ENCODE data around the gene HIVEP1. TPM values are rescaled to one million over a fixed set of nuclear protein-coding genes. Genes with fewer than 3 reads are reported as not detected.

Gene HIVEP1
- total RNA-seq, 1 experiment from 2014 or later, result 6.6 TPM

DNA sequence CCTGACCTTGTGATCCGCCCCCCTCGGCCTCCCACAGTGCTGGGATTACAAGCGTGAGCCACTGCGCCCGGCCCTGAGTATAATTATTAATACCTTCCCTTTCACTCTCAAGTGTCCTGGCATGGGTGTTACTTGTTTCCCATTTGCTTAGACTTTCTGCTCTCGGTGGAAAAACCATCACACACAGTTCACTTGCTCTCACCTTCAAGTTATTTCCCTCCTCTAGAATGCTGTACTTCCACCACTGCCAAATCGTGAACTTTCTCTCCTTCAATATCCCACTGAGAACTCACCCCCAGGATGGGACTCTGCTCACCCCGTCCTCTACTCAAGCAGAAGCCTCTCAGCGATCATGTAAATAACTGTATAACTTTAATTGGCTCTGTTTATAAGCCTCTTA is 4.6 kb upstream of the HIVEP1 start:
- TF ChIP-seq EZH2 (IDR thresholded peaks at IDR 0.05; ENCODE audit: low read length, unreplicated experiment) (no peak), EZH2phosphoT487 (IDR thresholded peaks at IDR 0.05; ENCODE audit: borderline replicate concordance, low read length) (no peak)
- TF ChIP-seq, protein P1, sequence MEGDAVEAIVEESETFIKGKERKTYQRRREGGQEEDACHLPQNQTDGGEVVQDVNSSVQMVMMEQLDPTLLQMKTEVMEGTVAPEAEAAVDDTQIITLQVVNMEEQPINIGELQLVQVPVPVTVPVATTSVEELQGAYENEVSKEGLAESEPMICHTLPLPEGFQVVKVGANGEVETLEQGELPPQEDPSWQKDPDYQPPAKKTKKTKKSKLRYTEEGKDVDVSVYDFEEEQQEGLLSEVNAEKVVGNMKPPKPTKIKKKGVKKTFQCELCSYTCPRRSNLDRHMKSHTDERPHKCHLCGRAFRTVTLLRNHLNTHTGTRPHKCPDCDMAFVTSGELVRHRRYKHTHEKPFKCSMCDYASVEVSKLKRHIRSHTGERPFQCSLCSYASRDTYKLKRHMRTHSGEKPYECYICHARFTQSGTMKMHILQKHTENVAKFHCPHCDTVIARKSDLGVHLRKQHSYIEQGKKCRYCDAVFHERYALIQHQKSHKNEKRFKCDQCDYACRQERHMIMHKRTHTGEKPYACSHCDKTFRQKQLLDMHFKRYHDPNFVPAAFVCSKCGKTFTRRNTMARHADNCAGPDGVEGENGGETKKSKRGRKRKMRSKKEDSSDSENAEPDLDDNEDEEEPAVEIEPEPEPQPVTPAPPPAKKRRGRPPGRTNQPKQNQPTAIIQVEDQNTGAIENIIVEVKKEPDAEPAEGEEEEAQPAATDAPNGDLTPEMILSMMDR (conservative IDR thresholded peaks at IDR 0.05; ENCODE audit: low read depth, low read length), result no peak
- peak overlapping the region; percentile 84 for H3K4me2 ChIP-seq (ENCODE audit: low read length)
- H3K27ac ChIP-seq (ENCODE audit: low read length), result 0 out of 2 replicates have a peak overlapping the region, but pooled peaks have one; percentile 96
- no peak for ATAC-seq
- no peak for DNase-seq
- H3K9me3 ChIP-seq (ENCODE audit: low read length), result no peaks in the 10 kb centered on the region
- ChIA-PET POLR2A (ENCODE audit: unreplicated experiment) (interaction anchor here (0.7 kb wide), 1 partner anchor 992 kb away, joined by 3 read pairs; no protein-coding TSS in a partner anchor), CTCF (no interaction called here)
- no peaks in the 10 kb centered on the region for H4K20me1 ChIP-seq (ENCODE audit: low read length)
- intact Hi-C loops (cut with micrococcal nuclease), result no loop called here
- H3K9ac ChIP-seq (ENCODE audit: low read length), result peak overlapping the region; percentile 95; the same call in 1 of the 2 replicates
- BruUV-seq (replicated peaks), result no TSS peak
- no peaks in the 10 kb centered on the region for H3K27me3 ChIP-seq (ENCODE audit: low read length)
- H2AFZ ChIP-seq (ENCODE audit: low read length), result peak overlapping the region; percentile 86
- H3F3A ChIP-seq (ENCODE audit: low read length, unreplicated experiment), result no peaks in the 10 kb centered on the region
- H3K9me2 ChIP-seq (replicated peaks; ENCODE audit: low read length), result no peaks in the 10 kb centered on the region
- H3K4me3 ChIP-seq (ENCODE audit: low read length), result peak overlapping the region; percentile 88
- H3K4me1 ChIP-seq (ENCODE audit: insufficient read depth, low read length), result peaks cover 17% of the 10 kb centered on the region
- H3K36me3 ChIP-seq (ENCODE audit: low read depth, low read length), result no peaks in the 10 kb centered on the region
- peaks cover 14% of the 10 kb centered on the region for H3K79me2 ChIP-seq (ENCODE audit: low read length)

DNA sequence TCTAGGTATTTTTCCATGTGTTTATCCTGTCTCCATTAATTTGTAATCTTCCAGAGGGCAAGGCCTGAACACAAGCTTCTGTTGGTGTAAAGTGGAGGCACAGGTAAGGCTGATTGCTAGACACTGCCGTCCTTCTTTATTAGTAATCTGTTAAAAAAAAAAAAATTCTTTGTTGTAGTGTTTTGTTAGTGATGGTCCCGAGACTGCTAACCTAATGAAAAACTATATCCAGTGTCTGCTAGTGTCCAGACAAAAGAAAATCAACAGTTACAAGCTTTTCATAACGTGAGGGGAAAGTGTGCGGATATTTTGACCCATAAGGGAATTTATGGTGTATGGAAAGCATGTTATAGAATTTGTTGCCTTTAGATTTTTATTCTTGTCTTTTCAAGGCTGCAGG is 4.2 kb upstream of the HIVEP1 start:
- peak overlapping the region; percentile 96 for H3K27ac ChIP-seq (ENCODE audit: low read length)
- peak overlapping the region; percentile 95 for H3K9ac ChIP-seq (ENCODE audit: low read length)
- TF ChIP-seq EZH2 (IDR thresholded peaks at IDR 0.05; ENCODE audit: low read length, unreplicated experiment) (no peak), EZH2phosphoT487 (IDR thresholded peaks at IDR 0.05; ENCODE audit: borderline replicate concordance, low read length) (no peak)
- TF ChIP-seq, protein P1 (conservative IDR thresholded peaks at IDR 0.05; ENCODE audit: low read depth, low read length), result no peak
- no peaks in the 10 kb centered on the region for H3F3A ChIP-seq (ENCODE audit: low read length, unreplicated experiment)
- no peaks in the 10 kb centered on the region for H3K36me3 ChIP-seq (ENCODE audit: low read depth, low read length)
- H3K4me1 ChIP-seq (ENCODE audit: insufficient read depth, low read length), result peaks cover 17% of the 10 kb centered on the region
- ChIA-PET POLR2A (ENCODE audit: unreplicated experiment) (interaction anchor here (0.7 kb wide), 1 partner anchor 991 kb away, joined by 3 read pairs; no protein-coding TSS in a partner anchor), CTCF (no interaction called here)
- DNase-seq (no peak), ATAC-seq (no peak)
- peak overlapping the region; percentile 84 for H3K4me2 ChIP-seq (ENCODE audit: low read length)
- H3K27me3 ChIP-seq (ENCODE audit: low read length), result no peaks in the 10 kb centered on the region
- H3K4me3 ChIP-seq (ENCODE audit: low read length), result peak overlapping the region; percentile 88
- H3K79me2 ChIP-seq (ENCODE audit: low read length), result peaks cover 14% of the 10 kb centered on the region
- H4K20me1 ChIP-seq (ENCODE audit: low read length), result no peaks in the 10 kb centered on the region
- H3K9me3 ChIP-seq (ENCODE audit: low read length), result no peaks in the 10 kb centered on the region
- no peaks in the 10 kb centered on the region for H3K9me2 ChIP-seq (replicated peaks; ENCODE audit: low read length)
- no TSS peak for BruUV-seq (replicated peaks)
- peak overlapping the region; percentile 86 for H2AFZ ChIP-seq (ENCODE audit: low read length)
- intact Hi-C loops (cut with micrococcal nuclease), result loop anchor here (1.0 kb wide), 1 partner anchor 308 kb away; no protein-coding TSS in a partner anchor

DNA sequence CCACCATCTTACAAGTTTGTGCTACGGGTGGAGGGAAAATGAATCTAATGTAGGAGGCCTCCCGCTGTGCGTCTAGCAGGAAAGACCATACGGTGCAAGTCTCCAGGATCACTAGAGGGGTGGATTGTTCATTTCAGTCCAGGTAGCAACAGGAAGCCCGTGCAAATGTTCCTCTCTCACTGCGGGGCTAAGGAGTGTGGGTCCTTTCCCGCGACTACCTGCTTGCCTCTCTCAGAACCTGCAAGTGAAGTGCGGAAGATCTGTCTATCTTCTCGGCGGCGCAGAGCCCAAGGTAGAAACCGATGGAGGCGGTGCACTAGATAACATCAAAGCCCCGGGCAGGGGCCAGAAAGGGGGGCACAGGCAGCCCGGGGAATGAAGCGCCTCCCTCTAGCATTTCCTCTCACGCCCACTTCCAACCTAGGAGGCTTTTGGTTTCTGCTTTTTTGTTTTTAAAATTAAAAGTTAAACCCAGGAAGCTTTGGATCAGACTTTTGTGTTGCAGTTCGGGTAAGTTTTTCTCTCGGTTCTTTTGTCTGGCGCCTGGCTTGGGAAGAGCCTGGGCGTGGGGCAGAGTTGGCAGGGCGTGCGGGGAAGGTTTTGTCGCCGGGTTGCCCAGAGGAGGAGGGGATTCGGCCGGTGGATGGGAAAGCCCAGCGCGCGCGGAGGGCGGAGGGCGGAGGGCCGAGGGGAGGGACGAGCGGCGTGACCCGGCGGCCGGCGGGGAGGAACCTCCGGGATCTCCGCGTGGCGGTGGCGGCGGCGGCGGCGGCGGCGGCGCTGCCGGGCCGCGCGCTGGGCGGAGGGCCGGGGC is 3.5 kb upstream of the HIVEP1 start:
- peaks cover 18% of the 10 kb centered on the region for H3K79me2 ChIP-seq (ENCODE audit: low read length)
- H4K20me1 ChIP-seq (ENCODE audit: low read length), result no peaks in the 10 kb centered on the region
- peak overlapping the region; percentile 95 for H3K9ac ChIP-seq (ENCODE audit: low read length)
- no peaks in the 10 kb centered on the region for H3K9me3 ChIP-seq (ENCODE audit: low read length)
- ChIA-PET CTCF (no interaction called here), POLR2A (ENCODE audit: unreplicated experiment) (no interaction called here)
- H3K36me3 ChIP-seq (ENCODE audit: low read depth, low read length), result no peaks in the 10 kb centered on the region
- BruUV-seq (replicated peaks), result TSS peak; percentile 72
- no peaks in the 10 kb centered on the region for H3F3A ChIP-seq (ENCODE audit: low read length, unreplicated experiment)
- ATAC-seq, result peak; percentile 34
- peak overlapping the region; percentile 96 for H3K27ac ChIP-seq (ENCODE audit: low read length)
- intact Hi-C loops (cut with micrococcal nuclease), result loop anchor here (1.0 kb wide), 1 partner anchor 308 kb away; no protein-coding TSS in a partner anchor
- H3K4me2 ChIP-seq (ENCODE audit: low read length), result peak overlapping the region; percentile 84
- TF ChIP-seq EZH2phosphoT487 (IDR thresholded peaks at IDR 0.05; ENCODE audit: borderline replicate concordance, low read length) (no peak), EZH2 (IDR thresholded peaks at IDR 0.05; ENCODE audit: low read length, unreplicated experiment) (no peak)
- TF ChIP-seq, protein P1 (conservative IDR thresholded peaks at IDR 0.05; ENCODE audit: low read depth, low read length), result no peak
- H2AFZ ChIP-seq (ENCODE audit: low read length), result peak overlapping the region; percentile 86
- no peaks in the 10 kb centered on the region for H3K27me3 ChIP-seq (ENCODE audit: low read length)
- peak overlapping the region; percentile 88 for H3K4me3 ChIP-seq (ENCODE audit: low read length)
- peaks cover 21% of the 10 kb centered on the region for H3K4me1 ChIP-seq (ENCODE audit: insufficient read depth, low read length)
- no peaks in the 10 kb centered on the region for H3K9me2 ChIP-seq (replicated peaks; ENCODE audit: low read length)
- peak; percentile 78 for DNase-seq
